Measurements from ENCODE around the gene KLC1. TPM values are rescaled to one million over a fixed set of nuclear protein-coding genes. Genes with fewer than 3 reads are reported as not detected.
"Not testable (repeated sequence)": the region's sequence is repeated elsewhere in the genome, so short reads cannot be mapped to it uniquely, and the experiment has no call there.

KLC1 gene
- total and polyA plus RNA-seq, 7 donors = 86.4 to 256 (median 150) TPM

DNA sequence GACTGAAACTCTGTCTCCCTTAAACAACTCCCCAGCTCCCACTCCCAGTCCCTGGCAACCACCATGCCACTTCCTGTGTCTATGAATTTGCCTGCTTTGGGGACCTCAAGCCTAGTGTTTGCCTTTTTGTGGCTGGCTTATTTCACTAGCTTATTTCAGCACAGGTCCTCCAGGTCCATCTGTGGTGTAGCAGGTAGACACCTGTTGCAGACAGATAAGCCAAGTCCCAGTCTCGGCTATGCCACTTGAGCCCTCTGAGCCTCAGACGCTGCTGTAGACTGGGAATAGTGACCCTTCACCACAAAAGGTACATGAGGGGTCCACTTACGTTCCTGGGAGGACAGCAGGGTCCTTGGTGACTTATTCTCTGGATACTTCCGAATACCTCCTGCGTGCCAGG, 24.4 kb upstream of the KLC1 start:
- intact Hi-C loops (cut with DNase I) = no loop called here
- Histone ChIP-seq H3K27me3 (ENCODE audit: insufficient read depth in 3 of 3, low read length in 2 of 3) (no peaks in the 10 kb centered on the region), H3K36me3 (ENCODE audit: insufficient read depth in 1 of 2, low read depth in 1 of 2) (no peaks in the 10 kb centered on the region), H3K4me1 (peaks cover 20% of the 10 kb centered on the region), H3K4me3 (no peak overlapping the region), H3K9me3 (no peaks in the 10 kb centered on the region), H3K27ac (no peak overlapping the region)
- DNase-seq (no peak), ATAC-seq (no peak)
- TF ChIP-seq, protein P1, sequence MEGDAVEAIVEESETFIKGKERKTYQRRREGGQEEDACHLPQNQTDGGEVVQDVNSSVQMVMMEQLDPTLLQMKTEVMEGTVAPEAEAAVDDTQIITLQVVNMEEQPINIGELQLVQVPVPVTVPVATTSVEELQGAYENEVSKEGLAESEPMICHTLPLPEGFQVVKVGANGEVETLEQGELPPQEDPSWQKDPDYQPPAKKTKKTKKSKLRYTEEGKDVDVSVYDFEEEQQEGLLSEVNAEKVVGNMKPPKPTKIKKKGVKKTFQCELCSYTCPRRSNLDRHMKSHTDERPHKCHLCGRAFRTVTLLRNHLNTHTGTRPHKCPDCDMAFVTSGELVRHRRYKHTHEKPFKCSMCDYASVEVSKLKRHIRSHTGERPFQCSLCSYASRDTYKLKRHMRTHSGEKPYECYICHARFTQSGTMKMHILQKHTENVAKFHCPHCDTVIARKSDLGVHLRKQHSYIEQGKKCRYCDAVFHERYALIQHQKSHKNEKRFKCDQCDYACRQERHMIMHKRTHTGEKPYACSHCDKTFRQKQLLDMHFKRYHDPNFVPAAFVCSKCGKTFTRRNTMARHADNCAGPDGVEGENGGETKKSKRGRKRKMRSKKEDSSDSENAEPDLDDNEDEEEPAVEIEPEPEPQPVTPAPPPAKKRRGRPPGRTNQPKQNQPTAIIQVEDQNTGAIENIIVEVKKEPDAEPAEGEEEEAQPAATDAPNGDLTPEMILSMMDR (IDR thresholded peaks at IDR 0.05) = no peak
- 93 to 95% (median 93%) methylated on average over 5 of the region's 5 CpGs for WGBS, 3 donors

DNA sequence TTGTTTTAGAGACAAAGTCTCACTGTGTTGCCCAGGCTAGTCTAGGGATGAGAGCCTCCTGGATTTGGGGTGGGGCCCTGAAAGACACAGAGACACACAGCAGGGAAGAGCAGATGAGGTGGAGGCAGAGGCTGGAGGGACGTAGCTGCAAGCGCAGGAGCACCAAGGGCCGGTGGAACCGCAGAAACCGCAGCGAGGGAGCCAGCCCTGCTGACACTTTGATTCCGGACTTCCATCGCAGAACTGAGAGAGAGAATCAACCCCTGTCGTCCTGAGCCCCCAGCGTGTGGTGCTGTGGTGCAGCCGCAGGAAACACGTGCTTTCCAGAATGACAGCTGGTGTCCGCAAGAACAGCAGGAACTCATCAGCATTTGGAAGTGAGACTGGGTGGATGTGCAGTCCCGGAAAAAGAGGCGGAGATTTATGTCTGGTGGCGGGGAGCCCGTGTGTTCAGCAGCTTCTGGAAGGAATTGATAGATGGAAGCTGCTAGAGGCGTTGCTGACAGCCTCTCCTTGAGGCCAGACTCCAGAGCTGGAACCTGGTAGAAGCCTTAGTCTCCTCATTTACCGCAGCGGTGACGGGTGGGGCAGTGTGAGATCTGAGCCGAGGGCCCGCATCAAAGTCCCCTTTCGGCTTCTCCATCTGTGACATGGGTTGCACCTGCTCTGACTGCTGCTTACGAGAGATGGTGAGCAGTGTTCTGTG, 21.9 kb upstream of the KLC1 start:
- intact Hi-C loops (cut with DNase I) = no loop called here
- TF ChIP-seq, protein P1 (IDR thresholded peaks at IDR 0.05) = peak; percentile 28
- 2 to 4% (median 2%) methylated on average over 25 of the region's 25 CpGs for WGBS, 3 donors
- peak overlapping the region; percentile 50 for H3K27ac ChIP-seq
- ATAC-seq (peak; percentile 87 to 95 (median 90)), DNase-seq (peak; percentile 72 to 85)
- H3K4me3 ChIP-seq = peak overlapping the region; percentile 56
- H3K9me3 ChIP-seq = peaks cover 5% of the 10 kb centered on the region
- H3K27me3 ChIP-seq (ENCODE audit: insufficient read depth in 3 of 3, low read length in 2 of 3) = no peaks in the 10 kb centered on the region
- H3K4me1 ChIP-seq = peaks cover 20% of the 10 kb centered on the region
- H3K36me3 ChIP-seq (ENCODE audit: insufficient read depth in 1 of 2, low read depth in 1 of 2) = no peaks in the 10 kb centered on the region

DNA sequence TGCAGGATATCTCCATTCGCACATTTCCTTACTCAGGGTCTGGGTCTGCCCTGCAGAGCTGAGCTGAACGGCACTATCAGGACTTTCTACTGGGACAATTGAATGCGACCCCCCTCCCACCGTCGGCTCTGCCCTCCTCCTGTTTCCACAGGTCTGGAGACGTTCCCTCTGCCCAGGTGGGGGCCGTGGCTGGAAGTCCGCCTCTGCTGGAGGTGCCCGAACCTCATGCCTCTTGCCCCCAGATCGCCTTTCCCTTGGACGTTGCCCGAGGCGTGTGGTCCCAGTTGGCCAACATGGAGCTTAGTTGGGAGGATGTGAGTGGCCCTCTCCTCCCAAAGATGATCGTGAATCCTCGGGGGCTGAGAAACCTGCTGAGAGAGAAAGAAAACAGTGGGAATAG, 21.2 kb upstream of the KLC1 start:
- DNase-seq (peak in 1 of 2 donors; percentile 52), ATAC-seq (peak in 3 of 4 donors; percentile 4 to 19 (median 8))
- intact Hi-C loops (cut with DNase I) = no loop called here
- H3K36me3 ChIP-seq (ENCODE audit: insufficient read depth in 1 of 2, low read depth in 1 of 2) = no peaks in the 10 kb centered on the region
- TF ChIP-seq, protein P1 (IDR thresholded peaks at IDR 0.05) = no peak
- WGBS, 3 donors = 16 to 19% (median 18%) methylated on average over 15 of the region's 15 CpGs
- H3K27me3 ChIP-seq (ENCODE audit: insufficient read depth in 3 of 3, low read length in 2 of 3) = no peaks in the 10 kb centered on the region
- H3K4me3 ChIP-seq = peak overlapping the region; percentile 56
- H3K9me3 ChIP-seq = peaks cover 5% of the 10 kb centered on the region
- no peak overlapping the region for H3K27ac ChIP-seq
- peaks cover 20% of the 10 kb centered on the region for H3K4me1 ChIP-seq

DNA sequence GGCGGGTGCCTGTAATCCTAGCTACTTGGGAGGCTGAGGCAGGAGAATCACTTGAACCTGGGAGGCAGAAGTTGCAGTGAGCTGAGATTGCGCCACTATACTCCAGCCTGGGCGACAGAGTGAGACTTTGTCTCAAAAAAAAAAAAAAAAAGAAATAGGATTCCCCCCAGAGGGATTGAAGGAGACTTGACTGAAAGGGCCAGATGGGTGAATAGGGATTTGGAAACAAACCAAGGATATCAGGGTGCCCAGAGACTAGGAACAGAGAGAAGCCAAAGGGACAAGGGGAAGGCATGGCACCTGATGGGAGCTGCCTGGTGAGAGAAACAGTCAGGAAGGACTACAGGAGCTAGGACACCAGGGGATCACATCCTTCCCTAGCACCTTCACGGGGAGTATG, 19.9 kb upstream of the KLC1 start:
- H3K36me3 ChIP-seq (ENCODE audit: insufficient read depth in 1 of 2, low read depth in 1 of 2); DNase-seq; H3K9me3 ChIP-seq; H3K27me3 ChIP-seq (ENCODE audit: insufficient read depth in 3 of 3, low read length in 2 of 3); ATAC-seq; H3K27ac ChIP-seq; H3K4me3 ChIP-seq; intact Hi-C loops (cut with DNase I): not testable (repeated sequence)
- WGBS, 3 donors = 45 to 83% (median 52%) methylated on average over 4 of the region's 4 CpGs
- H3K4me1 ChIP-seq = peaks cover 20% of the 10 kb centered on the region

DNA sequence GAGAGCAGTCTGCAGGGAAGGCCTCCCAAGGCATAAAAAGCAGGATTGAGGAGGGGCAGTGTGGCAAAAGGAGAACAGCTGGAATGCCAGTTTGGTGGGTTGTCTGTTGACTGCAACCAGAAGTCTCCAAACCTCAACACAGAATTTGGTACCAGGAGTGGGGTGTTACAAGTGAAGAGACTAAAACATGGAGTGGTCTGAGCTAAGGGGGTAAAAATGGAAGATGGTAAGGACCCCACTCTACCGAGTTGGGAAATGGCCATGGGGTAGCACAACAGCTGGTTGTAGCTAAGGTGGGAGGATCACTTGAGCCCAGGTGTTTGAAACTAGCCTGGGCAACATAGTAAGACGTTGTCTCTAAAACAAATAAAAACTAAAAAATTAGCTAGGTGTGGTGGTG, 17.8 kb upstream of the KLC1 start:
- WGBS, 3 donors = 91 to 95% (median 93%) methylated on average over 2 of the region's 2 CpGs
- H3K4me1 ChIP-seq = peaks cover 20% of the 10 kb centered on the region
- no peak for DNase-seq
- TF ChIP-seq, protein P1 (IDR thresholded peaks at IDR 0.05) = no peak
- no peaks in the 10 kb centered on the region for H3K36me3 ChIP-seq (ENCODE audit: insufficient read depth in 1 of 2, low read depth in 1 of 2)
- H3K27me3 ChIP-seq (ENCODE audit: insufficient read depth in 3 of 3, low read length in 2 of 3) = no peaks in the 10 kb centered on the region
- intact Hi-C loops (cut with DNase I) = no loop called here
- ATAC-seq = no peak
- H3K27ac ChIP-seq = no peak overlapping the region
- H3K9me3 ChIP-seq = peaks cover 5% of the 10 kb centered on the region
- no peak overlapping the region for H3K4me3 ChIP-seq
